ENCODE results near the gene ID4.
"Not testable (repeated sequence)": the region's sequence is repeated elsewhere in the genome, so short reads cannot be mapped to it uniquely, and the experiment has no call there.

Gene ID4

DNA sequence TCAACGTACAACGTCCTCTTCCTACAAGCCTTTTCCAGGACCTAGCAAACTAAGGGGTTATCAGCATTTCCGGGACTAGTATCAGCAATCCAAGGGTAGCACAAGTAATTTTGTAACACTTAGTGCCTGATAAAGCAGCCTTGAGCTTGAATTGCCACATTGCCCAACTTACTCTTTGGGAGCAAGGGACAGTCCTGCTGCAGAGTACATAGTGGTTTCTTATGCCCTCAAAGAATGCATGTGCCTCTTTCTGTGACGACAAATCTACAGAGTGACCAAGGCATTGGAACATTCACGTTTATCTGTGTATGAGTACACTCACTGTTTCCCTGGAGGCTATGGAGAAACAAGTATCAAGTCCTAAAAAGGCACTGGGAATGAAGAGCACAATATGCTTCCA lies 3.2 kb upstream of the ID4 start:
- no peak for DNase-seq (ENCODE audit: low read depth)

DNA sequence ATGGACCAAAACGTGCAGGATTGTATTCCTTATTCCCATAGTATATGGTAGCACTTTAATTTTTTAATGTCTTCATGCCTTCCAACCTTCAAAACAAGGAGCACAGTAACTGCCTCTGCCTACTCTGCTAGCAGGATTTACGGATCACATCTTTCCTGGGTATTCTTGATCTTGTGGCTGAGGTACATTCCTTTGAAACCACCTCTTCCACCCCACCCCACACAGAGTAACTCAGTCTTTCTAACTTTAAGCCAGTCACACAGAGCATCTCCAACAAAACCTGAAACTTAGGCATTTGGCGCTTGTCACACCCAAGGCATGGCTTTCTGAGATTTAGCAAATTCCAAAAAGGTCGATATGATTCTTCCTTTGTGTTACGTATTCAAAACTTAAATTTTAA lies 2.3 kb upstream of the ID4 start:
- DNase-seq (ENCODE audit: low read depth), result no peak

DNA sequence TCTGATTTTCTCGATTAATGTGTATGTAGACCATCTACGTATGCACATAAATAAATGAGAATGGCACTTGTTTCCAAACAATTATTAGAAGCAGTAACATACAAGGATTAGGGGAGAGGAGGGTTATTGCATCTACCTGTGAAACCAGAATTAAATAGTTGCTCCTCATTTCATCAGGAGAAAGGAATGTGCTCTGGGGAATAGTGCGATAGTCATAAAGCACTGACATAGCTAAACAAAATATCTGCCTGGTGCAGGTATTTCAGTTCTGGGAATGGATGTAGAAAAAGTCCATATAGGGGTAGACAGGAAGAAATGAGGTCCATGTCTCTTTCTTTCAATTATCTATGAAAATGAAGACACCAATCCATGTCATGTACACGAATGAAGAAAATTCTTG lies 1.6 kb upstream of the ID4 start:
- DNase-seq (ENCODE audit: low read depth), result no peak

DNA sequence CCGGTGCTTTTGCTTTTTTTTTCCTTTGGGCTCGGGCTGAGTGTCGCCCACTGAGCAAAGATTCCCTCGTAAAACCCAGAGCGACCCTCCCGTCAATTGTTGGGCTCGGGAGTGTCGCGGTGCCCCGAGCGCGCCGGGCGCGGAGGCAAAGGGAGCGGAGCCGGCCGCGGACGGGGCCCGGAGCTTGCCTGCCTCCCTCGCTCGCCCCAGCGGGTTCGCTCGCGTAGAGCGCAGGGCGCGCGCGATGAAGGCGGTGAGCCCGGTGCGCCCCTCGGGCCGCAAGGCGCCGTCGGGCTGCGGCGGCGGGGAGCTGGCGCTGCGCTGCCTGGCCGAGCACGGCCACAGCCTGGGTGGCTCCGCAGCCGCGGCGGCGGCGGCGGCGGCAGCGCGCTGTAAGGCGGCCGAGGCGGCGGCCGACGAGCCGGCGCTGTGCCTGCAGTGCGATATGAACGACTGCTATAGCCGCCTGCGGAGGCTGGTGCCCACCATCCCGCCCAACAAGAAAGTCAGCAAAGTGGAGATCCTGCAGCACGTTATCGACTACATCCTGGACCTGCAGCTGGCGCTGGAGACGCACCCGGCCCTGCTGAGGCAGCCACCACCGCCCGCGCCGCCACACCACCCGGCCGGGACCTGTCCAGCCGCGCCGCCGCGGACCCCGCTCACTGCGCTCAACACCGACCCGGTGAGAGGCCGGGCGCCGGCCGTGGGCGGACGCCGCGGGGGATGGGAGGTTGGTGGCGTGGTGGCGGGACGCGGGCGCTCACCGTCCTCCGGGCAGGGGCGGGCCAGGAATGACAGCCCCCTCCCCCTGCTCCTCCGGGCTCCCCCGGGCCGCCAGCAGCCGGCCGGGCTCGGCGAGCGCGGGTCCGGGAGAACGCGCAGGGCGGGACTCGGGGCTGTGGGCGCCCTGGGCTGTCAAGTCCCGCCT lies 606 bp downstream of the ID4 start:
- DNase-seq (ENCODE audit: low read depth), result no peak

DNA sequence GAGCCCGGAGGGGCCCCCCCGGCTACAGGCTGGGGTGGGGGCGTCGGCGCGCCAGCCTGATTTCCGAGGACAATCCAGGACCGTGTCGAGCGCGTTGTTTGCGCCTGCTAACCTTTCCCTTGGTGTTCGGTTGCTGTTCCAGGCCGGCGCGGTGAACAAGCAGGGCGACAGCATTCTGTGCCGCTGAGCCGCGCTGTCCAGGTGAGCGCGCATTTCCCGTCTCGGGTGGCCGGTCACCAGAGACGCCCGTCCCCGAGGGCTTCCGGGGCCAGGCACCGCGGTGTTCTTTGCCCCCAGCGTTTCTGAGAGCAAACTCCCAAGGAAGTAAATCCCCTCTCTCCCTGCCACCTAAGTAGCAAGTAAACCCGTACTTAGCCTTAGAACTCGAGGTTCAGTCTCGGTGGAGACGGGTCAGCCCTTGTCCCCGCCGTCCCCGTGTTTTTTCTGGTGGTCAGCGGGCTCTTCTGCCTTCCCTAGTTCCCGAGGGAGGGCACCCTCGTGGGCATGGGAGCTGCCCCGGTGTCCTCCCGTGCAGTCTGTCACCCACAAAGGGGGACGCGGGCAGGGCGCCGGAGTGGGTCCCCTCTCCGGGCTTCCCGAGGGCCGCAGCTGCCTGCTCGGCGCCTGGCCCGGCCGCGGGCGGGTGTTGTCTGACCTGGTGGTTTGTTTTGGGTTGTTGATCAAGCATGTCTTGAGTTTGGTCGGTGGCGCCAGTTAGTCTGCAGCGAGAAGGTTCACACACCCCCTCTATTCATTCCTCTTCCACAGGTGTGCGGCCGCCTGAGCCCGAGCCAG lies 1.5 kb downstream of the ID4 start:
- no peak for DNase-seq (ENCODE audit: low read depth)

DNA sequence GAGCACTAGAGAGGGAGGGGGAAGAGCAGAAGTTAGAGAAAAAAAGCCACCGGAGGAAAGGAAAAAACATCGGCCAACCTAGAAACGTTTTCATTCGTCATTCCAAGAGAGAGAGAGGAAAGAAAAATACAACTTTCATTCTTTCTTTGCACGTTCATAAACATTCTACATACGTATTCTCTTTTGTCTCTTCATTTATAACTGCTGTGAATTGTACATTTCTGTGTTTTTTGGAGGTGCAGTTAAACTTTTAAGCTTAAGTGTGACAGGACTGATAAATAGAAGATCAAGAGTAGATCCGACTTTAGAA lies 2.0 kb downstream of the ID4 start:
- no peak for DNase-seq (ENCODE audit: low read depth)

DNA sequence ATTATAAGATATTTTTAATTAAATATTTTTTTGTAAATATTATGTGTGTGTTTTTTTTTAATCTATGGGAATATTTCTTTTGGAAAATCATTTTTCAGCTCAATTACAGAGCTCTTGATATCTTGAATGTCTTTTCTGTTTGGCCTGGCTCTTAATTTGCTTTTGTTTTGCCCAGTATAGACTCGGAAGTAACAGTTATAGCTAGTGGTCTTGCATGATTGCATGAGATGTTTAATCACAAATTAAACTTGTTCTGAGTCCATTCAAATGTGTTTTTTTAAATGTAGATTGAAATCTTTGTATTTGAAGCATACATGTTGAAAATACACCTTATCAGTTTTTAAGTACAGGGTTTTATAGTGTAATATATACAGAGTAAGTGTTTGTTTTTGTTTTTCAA lies 2.6 kb downstream of the ID4 start:
- DNase-seq (ENCODE audit: low read depth), result no peak

DNA sequence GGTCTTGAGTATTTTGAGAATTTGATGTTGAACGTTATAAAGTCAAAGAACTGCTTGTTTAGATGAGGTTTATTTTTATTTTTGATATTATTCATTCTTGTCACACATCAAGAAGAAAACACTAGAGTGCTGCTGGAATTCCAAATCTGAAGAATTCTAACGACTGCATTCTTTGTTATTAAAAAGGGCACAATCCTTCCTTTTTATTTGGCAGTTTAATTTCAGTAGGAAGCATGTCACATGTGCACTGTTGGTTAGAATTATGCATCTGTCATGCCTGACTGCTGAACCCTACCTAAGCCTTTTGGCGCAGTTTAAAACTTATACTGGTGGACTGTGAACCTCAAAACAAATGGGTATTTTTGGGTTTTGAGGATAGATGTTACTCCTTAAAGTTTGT lies 4.0 kb downstream of the ID4 start:
- DNase-seq (ENCODE audit: low read depth), result no peak

DNA sequence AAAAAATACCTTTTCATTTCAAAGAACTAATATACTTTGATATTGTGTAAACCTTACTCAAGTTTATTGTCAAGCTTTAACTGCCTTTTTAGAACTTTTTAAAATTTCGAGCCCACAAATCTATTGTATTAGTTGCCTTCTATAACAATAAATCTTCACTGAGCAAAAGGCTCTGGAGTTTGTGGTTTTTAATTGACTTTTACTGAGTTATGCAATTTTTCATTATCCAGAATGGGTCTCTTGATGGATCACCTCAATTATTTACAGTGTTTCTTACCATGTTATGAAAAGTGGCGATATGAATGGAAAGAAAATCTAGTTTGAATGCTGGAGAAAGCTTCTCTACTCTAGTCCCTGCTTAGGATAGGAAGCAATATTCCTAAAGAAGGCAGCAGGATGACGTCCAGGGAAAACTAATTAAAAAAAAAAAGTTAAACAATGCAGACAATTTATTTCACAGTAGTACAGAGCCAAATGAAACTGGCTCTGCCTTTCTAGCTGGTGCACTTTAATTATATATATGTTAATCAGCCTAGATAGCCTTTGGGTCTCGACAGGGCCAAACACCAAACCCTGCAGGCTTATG lies 5.0 kb downstream of the ID4 start:
- no peak for DNase-seq (ENCODE audit: low read depth)

DNA sequence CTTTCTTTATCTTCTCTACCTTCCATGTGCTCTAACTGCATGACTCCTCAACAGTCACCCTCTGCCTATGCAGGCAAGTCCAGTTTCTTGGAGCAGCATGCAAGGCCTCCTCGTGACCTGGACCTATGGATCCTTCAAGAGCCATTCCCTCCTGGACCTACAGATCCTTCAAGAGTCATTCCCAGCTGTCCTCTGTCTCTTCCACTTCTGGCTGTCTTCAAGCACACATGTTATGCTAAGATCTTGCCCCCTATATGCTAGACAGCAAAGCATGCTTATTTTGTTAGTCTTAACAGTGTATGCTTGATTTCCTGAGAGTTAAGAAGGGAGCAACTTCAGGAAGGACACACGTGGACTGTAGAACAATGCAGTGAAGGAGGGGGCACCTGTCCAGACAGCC lies 7.5 kb downstream of the ID4 start:
- DNase-seq (ENCODE audit: low read depth), result no peak

DNA sequence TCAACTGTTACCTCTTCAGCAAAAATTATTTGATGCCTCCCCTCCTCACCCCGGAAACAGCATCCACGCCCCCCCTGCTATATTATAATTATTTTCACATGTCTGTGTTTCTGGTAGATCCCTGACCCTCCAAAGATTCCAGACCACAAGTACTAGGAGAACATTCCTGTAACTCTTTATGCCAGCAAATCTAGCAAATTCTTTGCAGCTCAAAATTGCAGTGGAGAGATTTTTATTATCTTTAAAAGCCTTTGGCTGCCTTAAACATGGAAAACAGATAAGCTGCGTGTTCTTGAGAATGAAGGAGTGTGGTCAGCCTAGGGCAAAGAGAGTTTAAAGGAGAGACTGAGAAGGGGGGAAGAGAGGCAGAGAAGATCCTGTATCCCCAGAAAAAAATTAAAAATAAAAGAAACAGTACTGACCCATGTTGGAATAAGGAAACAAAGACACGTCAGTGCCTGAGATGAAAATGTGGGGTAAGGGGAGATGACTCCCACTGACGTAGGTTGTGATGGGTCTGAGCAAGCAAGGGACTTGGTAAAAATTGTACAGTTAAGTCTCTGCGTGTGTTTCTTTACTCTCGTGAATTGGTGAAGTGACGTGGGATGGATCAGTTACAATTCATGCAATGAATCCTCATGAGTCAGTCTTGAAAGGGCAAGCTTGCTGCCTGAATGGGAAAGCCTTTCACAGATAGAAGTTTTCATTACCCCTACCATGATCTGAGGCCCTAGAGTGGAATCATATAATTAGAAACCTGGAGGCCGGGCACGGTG lies 8.3 kb downstream of the ID4 start:
- no peak for DNase-seq (ENCODE audit: low read depth)

DNA sequence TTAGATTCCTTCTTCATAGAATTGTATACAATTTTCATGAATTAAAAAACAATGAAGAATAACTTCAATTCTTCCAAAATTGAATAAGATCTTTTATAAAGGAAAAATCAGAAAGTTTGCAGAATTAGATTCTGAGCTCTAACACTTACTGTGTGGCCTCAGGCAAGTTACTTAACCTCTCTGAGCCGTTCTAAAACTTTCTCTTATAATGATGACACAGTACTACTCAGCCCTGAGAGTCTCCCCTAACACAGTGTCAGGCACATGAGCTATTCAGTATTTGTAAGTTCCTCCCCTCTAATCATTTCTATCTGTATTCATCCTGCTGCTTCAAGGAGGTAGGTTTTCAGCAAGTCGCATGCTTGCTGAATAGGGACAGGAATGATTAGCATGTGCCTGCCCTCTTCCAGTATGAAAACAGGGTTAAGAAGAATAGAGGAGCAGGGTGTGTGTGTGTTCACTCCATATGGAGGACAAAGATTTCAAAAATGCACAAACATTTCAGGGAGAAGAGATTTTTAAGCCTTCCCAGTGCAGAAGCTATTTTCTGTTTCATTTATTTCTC lies 11.4 kb downstream of the ID4 start:
- no peak for DNase-seq (ENCODE audit: low read depth)

DNA sequence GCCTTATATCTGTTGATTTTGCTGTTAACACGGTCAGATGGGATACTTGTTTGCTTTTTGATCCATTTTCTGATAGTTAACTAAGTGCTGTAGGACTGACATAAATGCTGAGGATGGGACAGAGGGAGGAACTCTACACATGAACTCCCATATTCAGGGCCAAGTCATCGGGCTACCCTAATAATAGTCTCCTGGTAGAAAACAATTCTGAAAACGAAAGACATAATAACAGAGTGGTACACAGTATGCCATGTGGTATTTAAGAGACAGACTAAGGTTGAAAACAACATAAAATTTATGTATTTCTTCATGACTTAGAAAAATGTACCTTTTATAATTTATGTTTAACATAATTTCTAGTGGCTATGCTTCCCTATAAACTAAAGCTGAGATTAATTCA lies 12.0 kb downstream of the ID4 start:
- no peak for DNase-seq (ENCODE audit: low read depth)

DNA sequence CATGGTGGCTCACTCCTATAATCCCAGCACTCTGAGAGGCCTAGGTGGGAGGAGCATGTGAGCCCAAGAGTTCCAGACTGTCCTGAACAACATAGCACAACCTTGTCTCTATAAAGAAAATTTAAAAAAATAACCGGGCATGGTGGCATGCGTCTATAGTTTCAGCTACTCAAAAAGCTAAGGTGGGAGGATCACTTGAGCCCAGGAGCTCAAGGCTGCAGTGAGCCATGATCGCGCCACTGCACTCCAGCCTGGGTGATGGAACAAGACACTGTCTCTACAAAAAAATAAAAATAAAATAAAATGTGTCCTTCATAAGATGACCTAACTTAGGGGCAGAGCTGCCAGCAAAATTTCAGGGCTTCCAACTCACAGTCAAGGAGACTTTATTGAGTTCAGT lies 12.6 kb downstream of the ID4 start:
- DNase-seq (ENCODE audit: low read depth), result no peak

DNA sequence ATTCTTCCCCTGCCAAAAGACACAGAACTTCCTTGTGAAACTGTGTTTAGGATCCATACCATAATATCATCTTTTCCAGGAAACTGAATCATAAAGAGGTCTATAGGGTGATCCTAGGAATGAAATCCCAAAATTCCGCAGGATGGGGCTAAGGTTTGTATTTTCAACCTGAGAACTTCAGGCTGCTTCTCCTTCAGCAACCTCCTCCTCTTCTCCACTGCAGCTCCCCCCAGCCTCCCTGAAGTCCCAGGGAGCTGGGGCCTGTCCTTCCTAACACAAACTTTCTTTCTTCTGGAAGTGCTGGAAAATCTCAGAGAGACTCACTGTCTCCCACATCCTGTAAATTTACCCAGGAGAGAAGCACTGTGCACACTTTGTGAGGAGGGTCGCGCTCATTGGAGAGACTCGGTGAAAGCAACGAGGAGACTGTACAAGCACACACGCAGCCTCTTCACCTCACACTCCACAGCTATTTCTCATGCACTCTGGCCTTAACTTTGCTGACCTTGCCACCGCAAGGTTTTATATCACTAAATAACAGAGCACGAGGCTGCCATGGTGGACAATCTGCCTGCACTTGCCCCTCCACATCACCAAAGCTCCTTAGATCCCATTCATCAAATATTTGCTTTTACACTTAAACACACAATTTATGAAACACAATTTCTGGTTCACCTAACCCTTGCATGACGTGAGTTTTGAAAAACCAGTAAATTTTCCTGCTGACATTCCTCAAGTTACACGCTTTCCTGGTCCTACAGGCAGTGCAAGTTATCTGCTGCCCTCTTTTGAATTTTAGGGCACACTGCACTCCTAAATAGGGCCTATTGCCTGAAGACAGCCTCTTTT lies 14.3 kb downstream of the ID4 start:
- DNase-seq (ENCODE audit: low read depth), result no peak

DNA sequence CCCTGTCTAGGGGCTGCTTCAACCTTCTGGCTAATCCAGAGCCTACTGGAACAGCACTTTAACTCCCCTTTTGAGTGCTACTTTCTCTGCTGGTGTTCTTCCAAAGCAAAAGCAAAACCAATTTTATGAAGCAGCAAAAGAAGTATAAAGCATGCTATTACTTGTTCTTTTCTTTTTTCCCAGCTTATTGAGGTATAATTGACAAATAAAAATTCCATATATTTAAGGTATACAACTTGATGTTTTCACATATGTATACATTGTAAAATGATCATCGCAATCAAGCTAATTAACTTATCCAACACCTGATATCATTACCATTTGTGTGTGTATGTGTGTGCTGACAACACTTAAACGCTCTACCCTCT lies 14.9 kb downstream of the ID4 start:
- no peak for DNase-seq (ENCODE audit: low read depth)

DNA sequence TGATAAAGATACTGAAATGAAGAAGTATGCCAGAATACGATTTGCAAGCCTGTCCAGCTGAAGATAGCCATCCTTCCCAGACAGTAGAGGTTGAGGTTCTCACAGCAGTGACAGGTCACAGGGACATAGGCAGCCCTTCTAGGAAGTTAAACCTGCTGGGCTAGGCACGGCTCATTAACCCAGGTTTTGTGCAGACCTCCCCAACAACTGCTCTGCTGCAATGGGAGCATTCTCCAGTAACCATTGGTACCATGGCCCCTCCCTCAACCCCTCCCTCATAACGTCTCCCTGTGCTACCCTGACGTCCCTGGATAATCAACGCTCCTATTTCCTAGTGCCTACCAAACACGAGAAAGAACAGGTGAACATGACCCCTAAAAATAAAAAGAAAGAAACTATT lies 15.8 kb downstream of the ID4 start:
- no peak for DNase-seq (ENCODE audit: low read depth)

DNA sequence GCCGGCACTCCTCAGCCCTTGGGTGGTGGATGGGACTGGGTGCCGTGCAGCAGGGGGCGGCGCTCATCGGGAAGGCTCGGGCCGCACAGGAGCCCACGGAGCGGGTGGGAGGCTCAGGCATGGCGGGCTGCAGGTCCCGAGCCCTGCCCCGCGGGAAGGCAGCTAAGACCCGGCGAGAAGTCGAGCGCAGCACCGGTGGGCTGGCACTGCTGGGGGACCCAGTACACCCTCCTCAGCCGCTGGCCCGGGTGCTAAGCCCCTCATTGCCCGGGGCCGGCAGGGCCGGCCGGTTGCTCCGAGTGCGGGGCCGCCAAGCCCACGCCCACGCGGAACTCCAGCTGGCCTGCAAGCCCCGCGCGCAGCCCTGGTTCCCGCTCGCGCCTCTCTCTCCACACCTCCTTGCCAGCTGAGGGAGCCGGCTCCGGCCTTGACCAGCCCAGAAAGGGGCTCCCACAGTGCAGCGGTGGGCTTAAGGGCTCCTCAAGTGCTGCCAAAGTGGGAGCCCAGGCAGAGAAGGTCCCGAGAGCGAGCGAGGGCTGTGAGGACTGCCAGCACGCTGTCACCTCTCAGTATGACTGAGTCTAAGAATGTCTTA lies 17.3 kb downstream of the ID4 start:
- not testable (repeated sequence) for DNase-seq (ENCODE audit: low read depth)

DNA sequence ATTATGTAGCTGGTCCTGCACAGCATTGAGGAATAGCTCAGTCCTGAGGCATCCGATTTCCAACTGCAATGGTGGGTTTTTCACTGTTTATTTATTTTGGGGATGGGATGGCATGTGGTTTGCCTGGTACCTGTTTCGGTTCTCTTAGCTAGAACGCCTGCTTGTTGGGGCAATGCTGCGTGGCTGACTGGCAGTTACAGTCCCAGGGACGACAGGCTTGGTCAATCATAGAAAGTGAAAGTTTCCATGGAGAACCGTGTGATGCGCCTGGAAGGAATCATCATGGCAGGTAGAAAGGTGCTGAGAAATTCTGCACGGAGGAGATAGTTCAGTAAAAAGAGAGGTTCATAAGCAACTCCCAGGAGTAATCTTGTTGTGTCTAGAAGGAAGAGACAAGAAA lies 18.4 kb downstream of the ID4 start:
- DNase-seq (ENCODE audit: low read depth), result no peak

DNA sequence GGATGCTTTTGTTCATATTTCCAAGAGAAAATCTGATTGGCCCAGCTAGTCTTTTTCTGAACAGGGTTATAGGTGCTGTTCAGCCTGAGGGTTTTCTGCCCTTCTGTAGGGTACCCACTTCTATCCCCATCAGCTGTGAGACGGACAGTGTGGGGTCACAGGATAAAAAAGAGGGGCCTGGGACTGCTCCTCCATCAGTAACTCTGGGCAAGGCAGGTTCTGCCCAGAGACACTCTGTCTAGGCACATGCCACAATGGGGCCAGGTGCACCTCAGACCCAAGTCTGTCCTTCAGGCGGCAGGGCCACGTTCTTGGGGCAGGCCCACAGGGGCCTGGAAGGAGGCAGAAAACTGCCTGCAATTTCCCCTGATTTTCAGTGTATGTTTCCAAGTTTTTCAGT lies 20.0 kb downstream of the ID4 start:
- no peak for DNase-seq (ENCODE audit: low read depth)

DNA sequence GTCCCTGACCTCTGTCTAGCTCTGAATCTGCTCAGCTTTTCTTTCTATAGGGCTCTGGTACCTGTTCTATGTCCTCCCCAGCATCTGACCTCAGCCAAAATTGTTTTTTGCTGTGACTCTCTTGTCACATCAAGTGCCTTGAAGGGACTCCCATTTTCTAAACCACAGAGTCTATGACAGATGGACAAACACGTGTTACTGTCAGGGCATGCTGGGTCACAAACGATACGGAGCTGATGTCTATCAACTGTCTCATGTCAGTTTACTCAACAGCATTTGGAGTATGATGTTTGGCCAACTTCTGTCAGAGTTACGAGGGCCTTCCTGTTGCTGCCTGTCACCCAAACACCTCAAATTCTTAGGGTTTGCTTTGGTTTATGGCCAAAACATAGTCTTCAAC lies 20.5 kb downstream of the ID4 start:
- no peak for DNase-seq (ENCODE audit: low read depth)
